HG02852 (cell line): ENCODE results near the gene RTP3.
"Not testable (repeated sequence)": the region's sequence is repeated elsewhere in the genome, so short reads cannot be mapped to it uniquely, and the experiment has no call there.

ENCODE experiments used
- ATAC-seq: cut with Tn5 transposase; IDR thresholded peaks from one replicate; pipeline ENCODE4 v1.9.1; 2021; ENCODE audit warnings: mild to moderate bottlenecking, moderate library complexity; ENCODE audit not compliant: unreplicated experiment

RTP3 gene

GRCh38 chr3:46544771-46545503 is 47.2 kb downstream of the RTP3 start:
- no peak for ATAC-seq

GRCh38 chr3:46545818-46546630 is 48.2 kb downstream of the RTP3 start:
- no peak for ATAC-seq

GRCh38 chr3:46546896-46547440 is 49.2 kb downstream of the RTP3 start:
- no peak for ATAC-seq

GRCh38 chr3:46548611-46549010 is 50.8 kb downstream of the RTP3 start:
- not testable (repeated sequence) for ATAC-seq

GRCh38 chr3:46549408-46549904 is 51.7 kb downstream of the RTP3 start:
- ATAC-seq = no peak

DNA sequence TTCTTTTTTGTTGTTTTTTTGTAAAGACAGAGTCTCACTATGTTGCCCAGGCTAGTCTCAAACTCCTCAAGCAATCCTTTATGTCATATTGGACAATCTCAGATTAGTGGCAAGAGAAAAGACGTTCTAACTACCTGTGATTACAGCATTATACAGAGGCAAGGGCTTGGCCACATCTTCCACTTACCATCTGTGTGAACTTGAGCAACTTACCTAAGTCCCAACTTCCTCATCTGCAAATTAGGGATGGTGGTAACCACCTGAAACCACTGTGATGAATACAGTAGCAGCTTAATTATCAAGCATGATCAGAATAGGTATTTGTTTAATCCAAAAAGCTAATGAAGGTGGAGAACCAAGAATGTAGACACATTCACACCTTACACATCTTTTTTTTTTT is 52.2 kb downstream of the RTP3 start:
- ATAC-seq = no peak
